Measurements from ENCODE around the gene PPP1R18.
"Not testable (repeated sequence)": the region's sequence is repeated elsewhere in the genome, so short reads cannot be mapped to it uniquely, and the experiment has no call there.

DNA sequence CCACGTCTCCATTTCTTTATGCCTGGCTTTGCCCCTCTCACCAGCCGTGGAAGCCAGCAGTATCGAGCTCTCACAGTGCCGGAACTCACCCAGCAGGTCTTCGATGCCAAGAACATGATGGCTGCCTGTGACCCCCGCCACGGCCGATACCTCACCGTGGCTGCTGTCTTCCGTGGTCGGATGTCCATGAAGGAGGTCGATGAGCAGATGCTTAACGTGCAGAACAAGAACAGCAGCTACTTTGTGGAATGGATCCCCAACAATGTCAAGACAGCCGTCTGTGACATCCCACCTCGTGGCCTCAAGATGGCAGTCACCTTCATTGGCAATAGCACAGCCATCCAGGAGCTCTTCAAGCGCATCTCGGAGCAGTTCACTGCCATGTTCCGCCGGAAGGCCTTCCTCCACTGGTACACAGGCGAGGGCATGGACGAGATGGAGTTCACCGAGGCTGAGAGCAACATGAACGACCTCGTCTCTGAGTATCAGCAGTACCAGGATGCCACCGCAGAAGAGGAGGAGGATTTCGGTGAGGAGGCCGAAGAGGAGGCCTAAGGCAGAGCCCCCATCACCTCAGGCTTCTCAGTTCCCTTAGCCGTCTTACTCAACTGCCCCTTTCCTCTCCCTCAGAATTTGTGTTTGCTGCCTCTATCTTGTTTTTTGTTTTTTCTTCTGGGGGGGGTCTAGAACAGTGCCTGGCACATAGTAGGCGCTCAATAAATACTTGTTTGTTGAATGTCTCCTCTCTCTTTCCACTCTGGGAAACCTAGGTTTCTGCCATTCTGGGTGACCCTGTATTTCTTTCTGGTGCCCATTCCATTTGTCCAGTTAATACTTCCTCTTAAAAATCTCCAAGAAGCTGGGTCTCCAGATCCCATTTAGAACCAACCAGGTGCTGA, 37.6 kb upstream of the PPP1R18 start:
- TF ChIP-seq, protein P1, sequence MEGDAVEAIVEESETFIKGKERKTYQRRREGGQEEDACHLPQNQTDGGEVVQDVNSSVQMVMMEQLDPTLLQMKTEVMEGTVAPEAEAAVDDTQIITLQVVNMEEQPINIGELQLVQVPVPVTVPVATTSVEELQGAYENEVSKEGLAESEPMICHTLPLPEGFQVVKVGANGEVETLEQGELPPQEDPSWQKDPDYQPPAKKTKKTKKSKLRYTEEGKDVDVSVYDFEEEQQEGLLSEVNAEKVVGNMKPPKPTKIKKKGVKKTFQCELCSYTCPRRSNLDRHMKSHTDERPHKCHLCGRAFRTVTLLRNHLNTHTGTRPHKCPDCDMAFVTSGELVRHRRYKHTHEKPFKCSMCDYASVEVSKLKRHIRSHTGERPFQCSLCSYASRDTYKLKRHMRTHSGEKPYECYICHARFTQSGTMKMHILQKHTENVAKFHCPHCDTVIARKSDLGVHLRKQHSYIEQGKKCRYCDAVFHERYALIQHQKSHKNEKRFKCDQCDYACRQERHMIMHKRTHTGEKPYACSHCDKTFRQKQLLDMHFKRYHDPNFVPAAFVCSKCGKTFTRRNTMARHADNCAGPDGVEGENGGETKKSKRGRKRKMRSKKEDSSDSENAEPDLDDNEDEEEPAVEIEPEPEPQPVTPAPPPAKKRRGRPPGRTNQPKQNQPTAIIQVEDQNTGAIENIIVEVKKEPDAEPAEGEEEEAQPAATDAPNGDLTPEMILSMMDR (IDR thresholded peaks at IDR 0.05) = not testable (repeated sequence)
- not testable (repeated sequence) for TF ChIP-seq POLR2A (IDR thresholded peaks at IDR 0.05)

Data from uterus (tissue), 2 donors.